VCaP (cell line): ENCODE data around the gene ITPRIPL2.

Source experiments
- H3K27ac ChIP-seq: fragments of 450-650 bp; 2 replicates; pipeline ENCODE4 v1.5.1; 2017
- CTCF ChIP-seq: fragments of 450-650 bp; conservative IDR thresholded peaks from 2 replicates; pipeline ENCODE4 v1.5.1; 2017; ENCODE audit warnings: mild to moderate bottlenecking, moderate library complexity

The ITPRIPL2 gene

GRCh38 chr16:19133600-19133999 lies 19.8 kb downstream of the ITPRIPL2 start:
- H3K27ac ChIP-seq, result no peak overlapping the region
- no peak for TF ChIP-seq CTCF

- TF ChIP-seq CTCF, result no peak
- no peak overlapping the region; the same call in 1 of the 2 replicates for H3K27ac ChIP-seq
Observed at GRCh38 chr16:19135201-19135842, 21.6 kb downstream of the ITPRIPL2 start.

- no peak for TF ChIP-seq CTCF
- peak overlapping the region; percentile 75; the same call in 1 of the 2 replicates for H3K27ac ChIP-seq
Observed at GRCh38 chr16:19135896-19136438, 22.2 kb downstream of the ITPRIPL2 start.

- H3K27ac ChIP-seq, result peak overlapping the region; percentile 75
Observed at GRCh38 chr16:19136549-19137196, 22.9 kb downstream of the ITPRIPL2 start.

GRCh38 chr16:19137201-19138128 lies 23.7 kb downstream of the ITPRIPL2 start:
- no peak for TF ChIP-seq CTCF
- peak overlapping the region; percentile 75 for H3K27ac ChIP-seq

More at GRCh38 chr16:19136549-19137196, 22.9 kb downstream of the ITPRIPL2 start:
- TF ChIP-seq CTCF, result no peak

GRCh38 chr16:19138601-19139000 lies 24.8 kb downstream of the ITPRIPL2 start:
- TF ChIP-seq CTCF, result no peak
- H3K27ac ChIP-seq, result peak overlapping the region; percentile 75
